HepG2 (cell line): Measurements from ENCODE around the gene NECAP2. TPM values are rescaled to one million over a fixed set of nuclear protein-coding genes. Genes with fewer than 3 reads are reported as not detected.
"Not testable (repeated sequence)": the region's sequence is repeated elsewhere in the genome, so short reads cannot be mapped to it uniquely, and the experiment has no call there.

Experiments used
- ATAC-seq: fragments of 200-7000 bp; cut with Tn5 transposase; 3 replicates; pipeline ENCODE4 v1.9.1; 2020; ENCODE audit warnings: mild to moderate bottlenecking, moderate library complexity
- BruUV-seq: library from RNA; stranded (reverse); fragments of 400-500 nt; replicated peaks from 2 replicates; lab custom pipeline; 2021; lab: Mats Ljungman, UMichigan
- CTCF ChIA-PET: fragments of 300-600 bp; formaldehyde crosslinking; extraction: SDS; loops from one replicate; lab custom pipeline; 2021; ENCODE audit warnings: low total read pairs, inconsistent platforms, low intra/inter-chr PET ratio; lab: Yijun Ruan, JAX
- POLR2A ChIA-PET: fragments of 350-600 bp; sonication (Branson Sonifier 250); formaldehyde crosslinking; loops from one replicate; lab custom pipeline; 2020; ENCODE audit warnings: antibody characterized with exemption, inconsistent platforms; lab: Yijun Ruan, JAX
- DNase-seq: peaks from one replicate; pipeline ENCODE4 v3.0.0-alpha.2; 2015; ENCODE audit warnings: low spot score
- FAIRE-seq: peaks from 3 replicates; lab custom pipeline; 2011; peaks lifted over from hg19 to GRCh38; lab: Jason Lieb, UNC
- H2AFZ ChIP-seq: one replicate; pipeline ENCODE4 v1.6.1; 2011; ENCODE audit warnings: low read length, inconsistent platforms
- H3K27ac ChIP-seq: fragments of 300-600 bp; 3 replicates; pipeline ENCODE4 v1.8.0; 2011; ENCODE audit warnings: mixed run types, mild to moderate bottlenecking, mixed read lengths, low read length, inconsistent platforms; ENCODE audit not compliant: insufficient read depth; ENCODE audit errors: extremely low read length
- H3K27me3 ChIP-seq, 2 experiments: fragments of 200-600 bp in 1 of 2; 2 replicates in 1 of 2; 3 replicates in 1 of 2; pipeline versions ENCODE4 v1.6.0 to v1.8.0; 2011; ENCODE audit warnings: low read length in 2 of 2, mild to moderate bottlenecking in 2 of 2, moderate library complexity in 2 of 2, inconsistent platforms in 1 of 2; ENCODE audit not compliant: insufficient read depth in 2 of 2, control insufficient read depth in 1 of 2
- H3K36me3 ChIP-seq, 2 experiments: fragments of 200-600 bp in 1 of 2; replicated peaks in 1 of 2; 2 replicates in 1 of 2; 3 replicates in 1 of 2; pipeline versions ENCODE4 v1.5.1 to v1.8.0; 2011; ENCODE audit warnings: low read length in 2 of 2, inconsistent platforms in 1 of 2; ENCODE audit not compliant: insufficient read depth in 2 of 2, control insufficient read depth in 1 of 2
- H3K4me1 ChIP-seq: 2 replicates; pipeline ENCODE4 v1.5.1; 2012; ENCODE audit warnings: low read length, inconsistent platforms; ENCODE audit not compliant: insufficient read depth
- H3K4me2 ChIP-seq: 2 replicates; pipeline ENCODE4 v1.6.0; 2011; ENCODE audit warnings: low read depth, low read length, inconsistent platforms
- H3K4me3 ChIP-seq, 3 experiments: fragments of 200-600 bp in 1 of 3; sonication (generic), shearing (Covaris generic) in 1 of 3; replicated peaks in 1 of 3; 2 replicates each; pipeline ENCODE4 v1.5.1; 2011 to 2016; ENCODE audit warnings: low read length in 3 of 3, inconsistent platforms in 2 of 3, low read depth in 2 of 3, mild to moderate bottlenecking in 2 of 3, control low read depth in 1 of 3, mixed read lengths in 1 of 3; ENCODE audit not compliant: insufficient read depth in 1 of 3
- H3K79me2 ChIP-seq: one replicate; pipeline ENCODE4 v1.6.1; 2011; ENCODE audit warnings: low read length, inconsistent platforms; ENCODE audit not compliant: insufficient read depth
- H3K9ac ChIP-seq: 2 replicates; pipeline ENCODE4 v1.6.0; 2011; ENCODE audit warnings: mild to moderate bottlenecking, low read depth, low read length, inconsistent platforms; ENCODE audit not compliant: insufficient read depth
- H3K9me3 ChIP-seq: 2 replicates; pipeline ENCODE4 v1.5.1; 2012; ENCODE audit warnings: mild to moderate bottlenecking, low read length
- H4K20me1 ChIP-seq: 2 replicates; pipeline ENCODE4 v1.6.0; 2011; ENCODE audit warnings: inconsistent platforms, mild to moderate bottlenecking, low read length, moderate library complexity; ENCODE audit not compliant: insufficient read depth
- ATF2 ChIP-seq: sonication (generic); formaldehyde crosslinking; IDR thresholded peaks from 2 replicates; pipeline ENCODE4 v1.4.0; 2020; ENCODE audit warnings: missing genetic modification reagents
- ATF7-NPFF ChIP-seq: sonication (generic); formaldehyde crosslinking; IDR thresholded peaks from 2 replicates; pipeline ENCODE4 v1.8.1; 2023; ENCODE audit warnings: mild to moderate bottlenecking, low read depth, missing genetic modification reagents, moderate library complexity
- CREBL2 ChIP-seq: sonication (generic); formaldehyde crosslinking; IDR thresholded peaks from 2 replicates; pipeline ENCODE4 v1.8.1; 2023; ENCODE audit warnings: missing genetic modification reagents, mild to moderate bottlenecking, borderline replicate concordance
- HHEX ChIP-seq: IDR thresholded peaks from 2 replicates; pipeline ENCODE4 v1.6.1; 2016; ENCODE audit warnings: control low read depth
- TBX2 ChIP-seq: sonication (generic); formaldehyde crosslinking; IDR thresholded peaks from 2 replicates; pipeline ENCODE4 v1.5.0; 2020; ENCODE audit warnings: missing genetic modification reagents, mild to moderate bottlenecking, borderline replicate concordance
- ZKSCAN8 ChIP-seq: IDR thresholded peaks from 2 replicates; pipeline ENCODE4 v1.6.1; 2016; ENCODE audit warnings: borderline replicate concordance, missing genetic modification reagents, missing compliant biosample characterization
- ZNF496 ChIP-seq: sonication (generic); formaldehyde crosslinking; IDR thresholded peaks from 2 replicates; pipeline ENCODE4 v1.8.1; 2023; ENCODE audit warnings: mild to moderate bottlenecking, moderate library complexity, missing genetic modification reagents; ENCODE audit not compliant: insufficient replicate concordance
- ZNF850 ChIP-seq: sonication (generic); formaldehyde crosslinking; conservative IDR thresholded peaks from 2 replicates; pipeline ENCODE4 v1.9.0; 2021; ENCODE audit warnings: mild to moderate bottlenecking, missing genetic modification reagents
- WGBS: methylation state at CpG from one replicate; pipeline ENCODE4 v1.1.6; 2017; ENCODE audit warnings: low lambda C conversion rate; 5-methylcytosine and 5-hydroxymethylcytosine counted together
- in situ Hi-C: cut with HindIII; loops from 2 replicates; pipeline ENCODE4 v1.10.0; 2017; ENCODE audit warnings: low pct_unique_long_range_greater_than_20kb; ENCODE audit not compliant: extremely low pct_ligation_motif_present
- intact Hi-C: fragments of 100-400 bp; cut with micrococcal nuclease; formaldehyde crosslinking; loops from one replicate; pipeline ENCODE4 v1.10.0; 2022; ENCODE audit not compliant: unreplicated experiment
- polyA plus RNA-seq, 8 experiments: library from polyadenylated mRNA; depleted of rRNA in 3 of 8; stranded (reverse) in 7 of 8; unstranded in 1 of 8; fragments of >200 nt; fragmentation: Illumina TruSeq in 4 of 8; extraction: Trizol in 4 of 8; gene quantifications; 2 replicates each; pipeline versions ENCODE4 v1.2.1 to v1.2.3, GENCODE V29; 2011 to 2016; ENCODE audit warnings: low read depth in 4 of 8, missing spikeins in 1 of 8, mixed read lengths in 1 of 8; ENCODE audit not compliant: insufficient read depth in 1 of 8
- total RNA-seq, 5 experiments: library from RNA; depleted of rRNA; stranded (reverse); fragments of >200 nt; fragmentation: Illumina TruSeq; extraction: Trizol; gene quantifications; 2 replicates each; pipeline ENCODE4 v1.2.3, GENCODE V29; 2016; ENCODE audit warnings: low read depth in 1 of 5

NECAP2 gene
- total and polyA plus RNA-seq, 2 of the 13 experiments (the other 11 are each of a cell fraction or from before 2014, with no cell fraction given), result 38.5 to 52.3 TPM

GRCh38 chr1:16484501-16484835 lies 43.9 kb downstream of the NECAP2 start (continued):
- no peak for TF ChIP-seq TBX2 (CRISPR knock-in tag)
- TF ChIP-seq HHEX (CRISPR knock-in tag), result no peak

GRCh38 chr1:16484931-16485330 lies 44.4 kb downstream of the NECAP2 start:
- H3K27me3 ChIP-seq, result no peaks in the 10 kb centered on the region
- CTCF ChIA-PET, result no interaction called here
- no peak for FAIRE-seq
- intact Hi-C loops, result no loop called here
- H4K20me1 ChIP-seq, result no peaks in the 10 kb centered on the region
- H3K9me3 ChIP-seq, result no peaks in the 10 kb centered on the region
- ATAC-seq, result no peak; the same call in 2 of the 3 replicates
- no peak overlapping the region for H3K4me2 ChIP-seq
- DNase-seq, result no peak
- H3K36me3 ChIP-seq, result peaks cover 3 to 9% of the 10 kb centered on the region in 2 experiments; a peak in 1 of 5 replicates
- POLR2A ChIA-PET, result interaction anchor here (1.0 kb wide), 1 partner anchor 45 kb away, joined by 3 read pairs; the partner anchor contains the start of gene NECAP2
- H3K79me2 ChIP-seq, result no peaks in the 10 kb centered on the region
- H2AFZ ChIP-seq, result no peak overlapping the region
- H3K4me3 ChIP-seq, result no peak overlapping the region
- no peak overlapping the region for H3K9ac ChIP-seq
- no peaks in the 10 kb centered on the region for H3K4me1 ChIP-seq
- in situ Hi-C loops, result no loop called here
- TF ChIP-seq ZNF496 (CRISPR knock-in tag) (no peak), CREBL2 (CRISPR knock-in tag) (no peak), ZKSCAN8 (CRISPR knock-in tag) (no peak), ATF2 (CRISPR knock-in tag) (no peak), ZNF850 (no peak), ATF7-NPFF (no peak)
- H3K27ac ChIP-seq, result no peak overlapping the region
- WGBS, result 86% methylated on average over 4 of the region's 6 CpGs
- no TSS peak for BruUV-seq

DNA sequence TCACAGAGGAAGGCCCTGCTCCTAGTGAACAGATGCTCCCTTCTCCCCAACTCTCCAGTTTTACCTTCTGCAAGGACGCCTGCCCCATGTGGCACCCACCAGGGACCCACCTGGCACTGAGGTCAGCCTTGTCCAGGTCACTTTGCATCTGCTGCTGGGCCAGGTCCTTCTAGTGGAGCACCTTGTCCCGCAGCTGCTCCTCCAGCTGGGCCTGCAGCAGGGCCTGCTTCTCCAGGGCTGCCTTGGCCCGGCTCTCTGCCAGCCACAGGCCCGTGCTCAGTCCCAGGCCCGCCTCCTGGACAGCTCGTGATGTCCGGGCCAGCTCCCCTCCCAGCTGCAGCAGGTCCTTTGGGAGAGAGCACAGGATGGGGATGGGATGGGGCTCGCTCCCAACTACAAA lies 45.8 kb downstream of the NECAP2 start:
- BruUV-seq, H3K4me2 ChIP-seq, FAIRE-seq, in situ Hi-C loops, H3K27ac ChIP-seq, H4K20me1 ChIP-seq, H3K36me3 ChIP-seq, H3K9ac ChIP-seq, DNase-seq, intact Hi-C loops, H3K4me1 ChIP-seq, ATAC-seq, H3K4me3 ChIP-seq, H3K9me3 ChIP-seq, POLR2A ChIA-PET, CTCF ChIA-PET, H2AFZ ChIP-seq, H3K79me2 ChIP-seq, H3K27me3 ChIP-seq: not testable (repeated sequence)
- WGBS, result 92% methylated on average over 2 of the region's 8 CpGs

GRCh38 chr1:16487011-16487410 lies 46.5 kb downstream of the NECAP2 start:
- H3K9me3 ChIP-seq, H3K4me2 ChIP-seq, ATAC-seq, H4K20me1 ChIP-seq, BruUV-seq, POLR2A ChIA-PET, H3K79me2 ChIP-seq, H3K36me3 ChIP-seq, H3K27me3 ChIP-seq, CTCF ChIA-PET, intact Hi-C loops, H3K9ac ChIP-seq, H2AFZ ChIP-seq, H3K4me1 ChIP-seq, DNase-seq, H3K27ac ChIP-seq, in situ Hi-C loops, H3K4me3 ChIP-seq: not testable (repeated sequence)
- peak; percentile 39 for FAIRE-seq
